GM12878 (cell line): Measurements from ENCODE around the gene F13B.

Experiments
- CHD1 ChIP-seq: IDR thresholded peaks from 2 replicates; pipeline ENCODE4 v1.6.1; 2012; ENCODE audit warnings: low read depth, low read length, improper control_type of control experiment
- ESRRA ChIP-seq: IDR thresholded peaks from 2 replicates; pipeline ENCODE4 v1.6.1; 2012; ENCODE audit warnings: mild to moderate bottlenecking, low read length, improper control_type of control experiment
- FOXM1 ChIP-seq: IDR thresholded peaks from 2 replicates; pipeline ENCODE4 v1.6.1; 2012; ENCODE audit warnings: low read depth, mild to moderate bottlenecking, inconsistent platforms, low read length, moderate library complexity
- GABPA ChIP-seq: IDR thresholded peaks from 2 replicates; pipeline ENCODE4 v1.6.1; 2014; ENCODE audit warnings: antibody characterized with exemption, low read depth, mild to moderate bottlenecking, inconsistent platforms
- NBN ChIP-seq: fragments of 450-650 bp; IDR thresholded peaks from 2 replicates; pipeline ENCODE4 v1.6.1; 2016
- NFYB ChIP-seq: IDR thresholded peaks from 2 replicates; pipeline ENCODE4 v1.6.1; 2011; ENCODE audit warnings: low read depth, mild to moderate bottlenecking, low read length, improper control_type of control experiment, moderate library complexity; ENCODE audit not compliant: insufficient read depth
- POLR2AphosphoS2 ChIP-seq: IDR thresholded peaks from 2 replicates; pipeline ENCODE4 v1.6.1; 2011; ENCODE audit warnings: low read depth, mild to moderate bottlenecking, low read length, improper control_type of control experiment, moderate library complexity
- POLR2AphosphoS5 ChIP-seq: IDR thresholded peaks from 2 replicates; pipeline ENCODE4 v1.6.1; 2011; ENCODE audit warnings: mild to moderate bottlenecking, low read length, inconsistent platforms
- TF ChIP-seq, protein P1 (sequence below): IDR thresholded peaks from 2 replicates; pipeline ENCODE4 v1.6.1; 2012; ENCODE audit warnings: mild to moderate bottlenecking, low read depth, low read length
- TF ChIP-seq, protein P2 (sequence below), 3 experiments: IDR thresholded peaks in 2 of 3; conservative IDR thresholded peaks in 1 of 3; 2 replicates each; pipeline ENCODE4 v1.5.1; 2011; ENCODE audit warnings: low read depth in 3 of 3, low read length in 3 of 3, mild to moderate bottlenecking in 3 of 3, control low read depth in 2 of 3, moderate library complexity in 2 of 3, inconsistent platforms in 1 of 3, mixed read lengths in 1 of 3; ENCODE audit not compliant: control insufficient read depth in 2 of 3, insufficient read depth in 1 of 3; ENCODE audit errors: extremely low read depth in 1 of 3

DNA sequence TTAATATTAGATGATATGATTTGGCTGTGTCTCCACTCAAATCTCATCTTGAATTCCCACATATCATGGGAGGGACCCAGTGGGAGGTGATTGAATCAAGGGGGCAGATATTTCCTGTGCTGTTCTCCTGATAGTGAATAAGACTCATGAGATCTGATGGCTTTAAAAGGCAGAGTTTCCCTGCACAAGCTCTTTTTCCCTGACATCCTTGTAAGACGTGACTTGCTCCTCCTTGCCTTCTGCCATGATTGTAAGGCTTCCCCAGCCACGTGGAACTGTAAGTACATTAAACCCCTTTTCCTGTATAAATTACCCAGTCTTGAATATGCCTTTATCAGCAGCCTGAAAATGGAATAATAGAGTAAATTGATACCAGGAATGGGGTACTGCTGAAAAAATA, 13.3 kb upstream of the F13B start:
- TF ChIP-seq POLR2AphosphoS2, result no peak
- TF ChIP-seq, protein P1, sequence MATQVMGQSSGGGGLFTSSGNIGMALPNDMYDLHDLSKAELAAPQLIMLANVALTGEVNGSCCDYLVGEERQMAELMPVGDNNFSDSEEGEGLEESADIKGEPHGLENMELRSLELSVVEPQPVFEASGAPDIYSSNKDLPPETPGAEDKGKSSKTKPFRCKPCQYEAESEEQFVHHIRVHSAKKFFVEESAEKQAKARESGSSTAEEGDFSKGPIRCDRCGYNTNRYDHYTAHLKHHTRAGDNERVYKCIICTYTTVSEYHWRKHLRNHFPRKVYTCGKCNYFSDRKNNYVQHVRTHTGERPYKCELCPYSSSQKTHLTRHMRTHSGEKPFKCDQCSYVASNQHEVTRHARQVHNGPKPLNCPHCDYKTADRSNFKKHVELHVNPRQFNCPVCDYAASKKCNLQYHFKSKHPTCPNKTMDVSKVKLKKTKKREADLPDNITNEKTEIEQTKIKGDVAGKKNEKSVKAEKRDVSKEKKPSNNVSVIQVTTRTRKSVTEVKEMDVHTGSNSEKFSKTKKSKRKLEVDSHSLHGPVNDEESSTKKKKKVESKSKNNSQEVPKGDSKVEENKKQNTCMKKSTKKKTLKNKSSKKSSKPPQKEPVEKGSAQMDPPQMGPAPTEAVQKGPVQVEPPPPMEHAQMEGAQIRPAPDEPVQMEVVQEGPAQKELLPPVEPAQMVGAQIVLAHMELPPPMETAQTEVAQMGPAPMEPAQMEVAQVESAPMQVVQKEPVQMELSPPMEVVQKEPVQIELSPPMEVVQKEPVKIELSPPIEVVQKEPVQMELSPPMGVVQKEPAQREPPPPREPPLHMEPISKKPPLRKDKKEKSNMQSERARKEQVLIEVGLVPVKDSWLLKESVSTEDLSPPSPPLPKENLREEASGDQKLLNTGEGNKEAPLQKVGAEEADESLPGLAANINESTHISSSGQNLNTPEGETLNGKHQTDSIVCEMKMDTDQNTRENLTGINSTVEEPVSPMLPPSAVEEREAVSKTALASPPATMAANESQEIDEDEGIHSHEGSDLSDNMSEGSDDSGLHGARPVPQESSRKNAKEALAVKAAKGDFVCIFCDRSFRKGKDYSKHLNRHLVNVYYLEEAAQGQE, result no peak
- TF ChIP-seq, protein P2, sequence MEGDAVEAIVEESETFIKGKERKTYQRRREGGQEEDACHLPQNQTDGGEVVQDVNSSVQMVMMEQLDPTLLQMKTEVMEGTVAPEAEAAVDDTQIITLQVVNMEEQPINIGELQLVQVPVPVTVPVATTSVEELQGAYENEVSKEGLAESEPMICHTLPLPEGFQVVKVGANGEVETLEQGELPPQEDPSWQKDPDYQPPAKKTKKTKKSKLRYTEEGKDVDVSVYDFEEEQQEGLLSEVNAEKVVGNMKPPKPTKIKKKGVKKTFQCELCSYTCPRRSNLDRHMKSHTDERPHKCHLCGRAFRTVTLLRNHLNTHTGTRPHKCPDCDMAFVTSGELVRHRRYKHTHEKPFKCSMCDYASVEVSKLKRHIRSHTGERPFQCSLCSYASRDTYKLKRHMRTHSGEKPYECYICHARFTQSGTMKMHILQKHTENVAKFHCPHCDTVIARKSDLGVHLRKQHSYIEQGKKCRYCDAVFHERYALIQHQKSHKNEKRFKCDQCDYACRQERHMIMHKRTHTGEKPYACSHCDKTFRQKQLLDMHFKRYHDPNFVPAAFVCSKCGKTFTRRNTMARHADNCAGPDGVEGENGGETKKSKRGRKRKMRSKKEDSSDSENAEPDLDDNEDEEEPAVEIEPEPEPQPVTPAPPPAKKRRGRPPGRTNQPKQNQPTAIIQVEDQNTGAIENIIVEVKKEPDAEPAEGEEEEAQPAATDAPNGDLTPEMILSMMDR (IDR thresholded peaks at IDR 0.05 in 2 of 3, conservative IDR thresholded peaks at IDR 0.05 in 1 of 3; ENCODE audit: control insufficient read depth in 2 of 3, extremely low read depth in 1 of 3, insufficient read depth in 1 of 3, low read depth in 3 of 3, low read length in 3 of 3), result no peak
- no peak for TF ChIP-seq GABPA
- TF ChIP-seq FOXM1, result no peak
- no peak for TF ChIP-seq NBN
- TF ChIP-seq CHD1, result no peak
- TF ChIP-seq POLR2AphosphoS5, result no peak
- TF ChIP-seq ESRRA, result no peak
- no peak for TF ChIP-seq NFYB
